CD4-positive, alpha-beta memory T cell (primary cell): ENCODE data around the gene DOCK3. TPM values are rescaled to one million over a fixed set of nuclear protein-coding genes. Genes with fewer than 3 reads are reported as not detected.
A peak's percentile ranks its signal among the peaks of the same experiment; 100 is the strongest.

Experiments used
- CTCF ChIA-PET: fragments of 350-600 bp; sonication (Branson Sonifier 250); formaldehyde crosslinking; loops from one replicate; lab custom pipeline; 2021; ENCODE audit warnings: inconsistent platforms; ENCODE audit not compliant: partially characterized antibody; lab: Charles Lee
- POLR2A ChIA-PET: fragments of 350-600 bp; sonication (Branson Sonifier 250); formaldehyde crosslinking; loops from one replicate; lab custom pipeline; 2021; ENCODE audit not compliant: partially characterized antibody; lab: Charles Lee
- DNase-seq, 5 donors: peaks; one replicate each; pipeline versions ENCODE4 v3.0.0 to v3.0.0-alpha.2; 2020 to 2022; ENCODE audit warnings: mixed read lengths in 1 of 5
- H3K27ac ChIP-seq: one replicate; pipeline ENCODE4 v1.7.0; 2013; ENCODE audit warnings: low read depth, low read length
- H3K27me3 ChIP-seq: 2 replicates; pipeline ENCODE4 v1.7.0; 2013; ENCODE audit warnings: mild to moderate bottlenecking, low read length, moderate library complexity; ENCODE audit not compliant: insufficient read depth
- H3K36me3 ChIP-seq: 2 replicates; pipeline ENCODE4 v1.7.0; 2013; ENCODE audit warnings: mild to moderate bottlenecking, low read length, moderate library complexity; ENCODE audit not compliant: insufficient read depth
- H3K4me1 ChIP-seq: 2 replicates; pipeline ENCODE4 v1.7.0; 2013; ENCODE audit warnings: mild to moderate bottlenecking, low read length, moderate library complexity; ENCODE audit not compliant: insufficient read depth
- H3K4me3 ChIP-seq, 2 donors: one replicate each; pipeline ENCODE4 v1.7.0; 2013; ENCODE audit warnings: low read length in 2 of 2, mild to moderate bottlenecking in 1 of 2
- H3K9me3 ChIP-seq, 2 donors: one replicate each; pipeline ENCODE4 v1.7.0; 2013; ENCODE audit warnings: low read length in 2 of 2, control low read depth in 1 of 2; ENCODE audit not compliant: control insufficient read depth in 1 of 2
- H3K27ac Mint-ChIP-seq, 7 donors: one replicate each; pipeline ENCODE4 v1.8.0; 2020 to 2021; ENCODE audit warnings: mixed read lengths in 7 of 7, mild to moderate bottlenecking in 6 of 7, inconsistent platforms in 3 of 7, moderate library complexity in 3 of 7
- H3K27me3 Mint-ChIP-seq, 2 donors: one replicate each; pipeline ENCODE4 v1.8.0; 2020 to 2021; ENCODE audit warnings: mixed read lengths in 2 of 2
- H3K36me3 Mint-ChIP-seq, 2 donors: one replicate each; pipeline ENCODE4 v1.8.0; 2020 to 2021; ENCODE audit warnings: mixed read lengths in 2 of 2, inconsistent platforms in 1 of 2, mild to moderate bottlenecking in 1 of 2
- H3K4me1 Mint-ChIP-seq, 4 donors: one replicate each; pipeline ENCODE4 v1.8.0; 2020 to 2021; ENCODE audit warnings: mixed read lengths in 4 of 4, mild to moderate bottlenecking in 1 of 4
- H3K4me3 Mint-ChIP-seq, 8 donors: one replicate each; pipeline ENCODE4 v1.8.0; 2020 to 2021; ENCODE audit warnings: mixed read lengths in 8 of 8, mild to moderate bottlenecking in 7 of 8, moderate library complexity in 6 of 8, inconsistent platforms in 3 of 8
- H3K9me3 Mint-ChIP-seq, 8 donors: one replicate each; pipeline ENCODE4 v1.8.0; 2020 to 2021; ENCODE audit warnings: mixed read lengths in 8 of 8, mild to moderate bottlenecking in 5 of 8, inconsistent platforms in 3 of 8, moderate library complexity in 1 of 8
- intact Hi-C: fragments of 100-400 bp; cut with micrococcal nuclease; formaldehyde crosslinking; loops from one replicate; pipeline ENCODE4 v1.15.1; 2023
- polyA plus RNA-seq, 2 donors: library from polyadenylated mRNA; unstranded; fragments of 300-500 nt; fragmentation: Illumina TruSeq; gene quantifications; one replicate each; pipeline ENCODE4 v1.2.3, GENCODE V29; 2021
- total RNA-seq, 2 experiments: library from RNA; stranded (reverse); gene quantifications; one replicate each; pipeline ENCODE4 v1.2.3, GENCODE V29; 2021

The DOCK3 gene
- total and polyA plus RNA-seq, 4 experiments from 2014 or later: 0.04 to 2.6 (median 1.3) TPM

DNA sequence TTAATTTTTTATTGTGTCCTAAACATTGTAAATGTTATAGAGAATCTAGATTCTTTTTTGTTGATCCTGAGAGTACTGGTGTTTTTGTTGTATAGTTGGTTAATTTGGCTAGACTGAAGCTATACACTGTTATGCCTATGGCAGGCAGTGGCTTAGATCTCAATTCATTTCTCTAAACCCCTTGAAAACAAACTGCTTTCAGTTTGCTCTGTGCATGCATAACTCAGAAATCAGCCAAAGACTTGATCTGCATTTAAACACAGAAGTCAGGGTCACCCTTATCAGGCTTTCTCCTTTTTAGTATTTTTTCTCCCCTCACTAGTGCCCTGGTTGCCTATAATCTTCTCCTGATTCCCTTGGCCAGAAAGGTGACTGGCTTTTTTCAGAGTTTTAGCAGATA lies 360.9 kb downstream of the DOCK3 start:
- ChIA-PET CTCF (interaction anchor here (1.2 kb wide), 1 partner anchor 11 kb away, joined by 3 read pairs; no protein-coding TSS in a partner anchor), POLR2A (interaction anchor here (1.0 kb wide), 1 partner anchor 10 kb away, joined by 3 read pairs; no protein-coding TSS in a partner anchor)
- no peak for DNase-seq
- Histone ChIP-seq H3K9me3 (no peaks in the 10 kb centered on the region), H3K27me3 (no peaks in the 10 kb centered on the region), H3K36me3 (no peaks in the 10 kb centered on the region), H3K4me1 (no peaks in the 10 kb centered on the region), H3K27ac (no peak overlapping the region), H3K4me3 (no peak overlapping the region)
- no peak overlapping the region for H3K4me3 Mint-ChIP-seq
- H3K36me3 Mint-ChIP-seq: peaks cover 0 to 1% of the 10 kb centered on the region in 2 donors
- no peaks in the 10 kb centered on the region for H3K4me1 Mint-ChIP-seq
- peaks cover 0 to 10% (median 4%) of the 10 kb centered on the region in 8 donors for H3K9me3 Mint-ChIP-seq
- no peak overlapping the region for H3K27ac Mint-ChIP-seq
- no peaks in the 10 kb centered on the region for H3K27me3 Mint-ChIP-seq
- intact Hi-C loops: no loop called here

GRCh38 chr3:51044982-51045381 lies 370.3 kb downstream of the DOCK3 start:
- ChIA-PET POLR2A (no interaction called here), CTCF (no interaction called here)
- Mint-ChIP-seq H3K4me1 (peaks cover 0 to 13% (median 1%) of the 10 kb centered on the region in 4 donors), H3K9me3 (peaks cover 0 to 2% (median 0%) of the 10 kb centered on the region in 8 donors), H3K4me3 (no peak overlapping the region), H3K27ac (no peak overlapping the region), H3K27me3 (peaks cover 0 to 2% of the 10 kb centered on the region in 2 donors), H3K36me3 (no peaks in the 10 kb centered on the region)
- Histone ChIP-seq H3K36me3 (no peaks in the 10 kb centered on the region), H3K27me3 (no peaks in the 10 kb centered on the region), H3K27ac (no peak overlapping the region), H3K9me3 (no peaks in the 10 kb centered on the region), H3K4me1 (no peaks in the 10 kb centered on the region), H3K4me3 (no peak overlapping the region)
- no peak for DNase-seq
- intact Hi-C loops: no loop called here

- no peak for DNase-seq
- intact Hi-C loops: no loop called here
- Histone ChIP-seq H3K27ac (no peak overlapping the region), H3K4me3 (no peak overlapping the region), H3K36me3 (no peaks in the 10 kb centered on the region), H3K4me1 (no peaks in the 10 kb centered on the region), H3K27me3 (no peaks in the 10 kb centered on the region), H3K9me3 (no peaks in the 10 kb centered on the region)
- no peaks in the 10 kb centered on the region for H3K36me3 Mint-ChIP-seq
- H3K27ac Mint-ChIP-seq: no peak overlapping the region
- no peaks in the 10 kb centered on the region for H3K4me1 Mint-ChIP-seq
- ChIA-PET POLR2A (no interaction called here), CTCF (no interaction called here)
- peaks cover 0 to 1% (median 0%) of the 10 kb centered on the region in 8 donors for H3K9me3 Mint-ChIP-seq
- H3K4me3 Mint-ChIP-seq: no peak overlapping the region
- no peaks in the 10 kb centered on the region for H3K27me3 Mint-ChIP-seq
Observed at GRCh38 chr3:51052562-51052961, 377.8 kb downstream of the DOCK3 start.

DNA sequence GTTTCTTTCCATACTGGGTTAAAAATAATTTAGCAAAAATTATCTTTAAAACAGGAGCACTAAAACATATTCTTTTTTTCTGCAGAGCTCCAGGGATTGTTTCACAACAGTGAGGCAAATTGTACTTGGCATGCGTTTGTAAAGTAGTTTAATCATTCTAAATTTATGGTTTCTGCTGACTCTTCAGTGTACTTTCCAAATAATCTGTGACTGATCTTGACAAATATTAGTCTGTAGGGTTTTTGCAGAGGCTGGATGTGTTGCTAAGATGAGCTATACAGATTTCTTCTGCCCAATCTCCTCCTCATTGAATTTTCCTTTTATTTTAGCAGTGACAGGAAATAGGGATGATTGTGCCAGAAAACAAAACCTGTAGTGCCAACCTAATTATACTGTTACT lies 382.4 kb downstream of the DOCK3 start:
- intact Hi-C loops: no loop called here
- Histone ChIP-seq H3K9me3 (no peaks in the 10 kb centered on the region), H3K4me1 (no peaks in the 10 kb centered on the region), H3K4me3 (no peak overlapping the region), H3K27me3 (no peaks in the 10 kb centered on the region), H3K36me3 (no peaks in the 10 kb centered on the region), H3K27ac (no peak overlapping the region)
- no peak for DNase-seq
- ChIA-PET POLR2A (no interaction called here), CTCF (no interaction called here)
- Mint-ChIP-seq H3K4me1 (no peaks in the 10 kb centered on the region), H3K27me3 (no peaks in the 10 kb centered on the region), H3K9me3 (no peaks in the 10 kb centered on the region), H3K36me3 (peaks cover 0 to 4% of the 10 kb centered on the region in 2 donors), H3K27ac (no peak overlapping the region), H3K4me3 (no peak overlapping the region)

DNA sequence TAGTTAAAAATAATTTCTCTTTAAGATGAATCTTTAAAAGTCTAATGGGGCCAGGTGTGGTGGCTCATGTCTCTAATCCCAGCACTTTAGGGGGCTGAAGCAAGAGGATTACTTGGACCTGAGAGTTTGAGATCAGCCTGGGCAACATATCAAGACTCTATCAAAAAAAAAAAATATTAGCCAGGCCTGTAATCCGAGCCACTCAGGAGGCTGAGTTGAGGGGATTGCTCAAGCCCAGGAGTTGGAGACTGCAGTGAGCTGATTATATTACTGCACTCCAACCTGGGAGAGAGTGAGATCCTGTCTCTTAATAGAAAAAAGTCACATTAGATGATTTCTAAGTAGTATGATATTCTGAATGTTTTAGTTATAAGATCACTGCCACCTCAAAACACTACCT lies 388.3 kb downstream of the DOCK3 start:
- Mint-ChIP-seq H3K27me3 (no peaks in the 10 kb centered on the region), H3K36me3 (peaks cover 0 to 4% of the 10 kb centered on the region in 2 donors), H3K27ac (no peak overlapping the region), H3K9me3 (no peaks in the 10 kb centered on the region), H3K4me1 (no peaks in the 10 kb centered on the region), H3K4me3 (no peak overlapping the region)
- no peak overlapping the region for H3K27ac ChIP-seq
- DNase-seq: no peak
- H3K36me3 ChIP-seq: no peaks in the 10 kb centered on the region
- no peaks in the 10 kb centered on the region for H3K9me3 ChIP-seq
- CTCF ChIA-PET: no interaction called here
- intact Hi-C loops: no loop called here
- no peak overlapping the region for H3K4me3 ChIP-seq
- peaks cover 3% of the 10 kb centered on the region for H3K27me3 ChIP-seq
- no peaks in the 10 kb centered on the region for H3K4me1 ChIP-seq
- POLR2A ChIA-PET: no interaction called here

DNA sequence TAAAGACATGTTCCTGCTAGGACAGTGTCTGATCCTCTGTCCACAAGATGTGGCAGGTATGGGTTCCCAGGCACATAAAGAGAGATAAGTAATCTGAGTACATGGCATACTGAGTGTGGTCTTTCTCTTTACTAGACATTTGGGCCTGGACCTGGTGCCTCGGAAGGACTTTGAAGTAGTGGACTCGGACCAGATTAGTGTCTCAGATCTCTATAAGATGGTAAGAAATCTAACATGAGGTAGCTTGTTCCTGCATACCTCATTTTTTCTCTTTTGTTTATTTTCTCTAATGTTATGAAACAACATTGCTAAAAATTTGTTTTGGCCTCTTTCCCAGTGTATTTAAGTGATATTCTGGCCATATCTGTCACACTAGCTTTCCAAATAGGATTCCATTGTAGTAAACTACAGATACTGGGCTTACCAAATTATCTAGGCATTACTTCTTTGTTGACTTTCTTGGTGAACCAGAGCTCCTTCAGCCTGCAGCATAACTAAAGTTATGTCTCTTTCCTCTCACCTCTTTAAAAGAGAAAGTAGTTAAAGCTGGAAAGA lies 400.6 kb downstream of the DOCK3 start:
- no peaks in the 10 kb centered on the region for H3K27me3 ChIP-seq
- CTCF ChIA-PET: interaction anchor here (0.8 to 1.7 kb wide), 2 partner anchors 96 to 104 kb away, joined by 3 to 4 read pairs; no protein-coding TSS in a partner anchor
- no peak overlapping the region for H3K4me3 ChIP-seq
- POLR2A ChIA-PET: no interaction called here
- H3K27ac ChIP-seq: no peak overlapping the region
- Mint-ChIP-seq H3K4me1 (no peaks in the 10 kb centered on the region), H3K27me3 (no peaks in the 10 kb centered on the region), H3K36me3 (no peaks in the 10 kb centered on the region), H3K27ac (peak overlapping the region in 1 of 7 donors; percentile 12), H3K9me3 (no peaks in the 10 kb centered on the region), H3K4me3 (no peak overlapping the region)
- intact Hi-C loops: no loop called here
- no peak for DNase-seq
- H3K4me1 ChIP-seq: no peaks in the 10 kb centered on the region
- H3K9me3 ChIP-seq: no peaks in the 10 kb centered on the region
- no peaks in the 10 kb centered on the region for H3K36me3 ChIP-seq

GRCh38 chr3:51082363-51082762 lies 407.6 kb downstream of the DOCK3 start:
- H3K27me3 ChIP-seq: no peaks in the 10 kb centered on the region
- no peaks in the 10 kb centered on the region for H3K4me1 ChIP-seq
- ChIA-PET POLR2A (no interaction called here), CTCF (interaction anchor here (2.1 to 3.8 kb wide), 2 partner anchors 10 to 110 kb away, joined by 6 to 23 read pairs; no protein-coding TSS in a partner anchor)
- peaks cover 3 to 49% (median 33%) of the 10 kb centered on the region in 8 donors for H3K9me3 Mint-ChIP-seq
- H3K4me3 ChIP-seq: no peak overlapping the region
- no peak overlapping the region for H3K27ac ChIP-seq
- intact Hi-C loops: no loop called here
- no peaks in the 10 kb centered on the region for H3K27me3 Mint-ChIP-seq
- H3K36me3 Mint-ChIP-seq: peaks cover 8 to 19% of the 10 kb centered on the region in 2 donors
- DNase-seq: peak in 3 of 5 donors; percentile 1 to 3 (median 1)
- no peaks in the 10 kb centered on the region for H3K36me3 ChIP-seq
- H3K4me1 Mint-ChIP-seq: no peaks in the 10 kb centered on the region
- H3K4me3 Mint-ChIP-seq: no peak overlapping the region
- H3K9me3 ChIP-seq: peaks cover 0 to 3% of the 10 kb centered on the region in 2 donors
- H3K27ac Mint-ChIP-seq: no peak overlapping the region
